SK-N-SH (cell line): ENCODE data around the gene GGA3. TPM values are rescaled to one million over a fixed set of nuclear protein-coding genes. Genes with fewer than 3 reads are reported as not detected.

Experiments
- CTCF ChIA-PET: fragments of 300-600, 350-600 bp; formaldehyde crosslinking; extraction: SDS; loops from one replicate; lab custom pipeline; 2021; lab: Yijun Ruan, JAX
- POLR2A ChIA-PET: fragments of 350-600 bp; sonication (Branson Sonifier 250); formaldehyde crosslinking; extraction: SDS; loops from one replicate; lab custom pipeline; 2020; ENCODE audit warnings: antibody characterized with exemption, inconsistent platforms; lab: Yijun Ruan, JAX
- DNase-seq: peaks from one replicate; pipeline ENCODE4 v3.0.0; 2012
- H2AFZ ChIP-seq: fragments of 200-600 bp; sonication (generic); 2 replicates; pipeline ENCODE4 v1.8.1; 2016; ENCODE audit warnings: antibody characterized with exemption, mild to moderate bottlenecking, low read depth
- H3F3A ChIP-seq: fragments of 200-600 bp; sonication (generic); replicated peaks from 2 replicates; pipeline ENCODE3; 2016; ENCODE audit warnings: antibody characterized with exemption, mild to moderate bottlenecking; ENCODE audit not compliant: insufficient read depth
- H3K27ac ChIP-seq, 2 experiments: fragments of 200-500 bp in 1 of 2; fragments of 200-600 bp in 1 of 2; sonication (Bioruptor generic) in 1 of 2; sonication (generic), shearing (Covaris generic) in 1 of 2; 2 replicates each; pipeline versions ENCODE4 v1.5.1 to v1.6.1; 2014 to 2016; ENCODE audit warnings: low read depth in 2 of 2, inconsistent platforms in 1 of 2, low read length in 1 of 2, mild to moderate bottlenecking in 1 of 2, mixed read lengths in 1 of 2
- H3K27me3 ChIP-seq: fragments of 200-600 bp; sonication (generic), shearing (Covaris generic); 2 replicates; pipeline ENCODE4 v1.6.1; 2016; ENCODE audit warnings: mixed run types; ENCODE audit not compliant: insufficient read depth
- H3K36me3 ChIP-seq, 2 experiments: fragments of 200-500 bp in 1 of 2; fragments of 200-600 bp in 1 of 2; sonication (Bioruptor generic) in 1 of 2; sonication (generic) in 1 of 2; replicated peaks in 1 of 2; 2 replicates each; pipeline versions ENCODE3 to v1.5.1; 2014 to 2016; ENCODE audit warnings: low read length in 1 of 2, mild to moderate bottlenecking in 1 of 2; ENCODE audit not compliant: insufficient read depth in 2 of 2, control insufficient read depth in 1 of 2
- H3K4me1 ChIP-seq, 2 experiments: fragments of 200-500 bp in 1 of 2; fragments of 200-600 bp in 1 of 2; sonication (Bioruptor generic) in 1 of 2; sonication (generic), shearing (Covaris generic) in 1 of 2; 2 replicates each; pipeline versions ENCODE4 v1.5.1 to v1.6.1; 2014 to 2016; ENCODE audit warnings: low read depth in 1 of 2, low read length in 1 of 2, mixed run types in 1 of 2; ENCODE audit not compliant: insufficient read depth in 2 of 2, control insufficient read depth in 1 of 2
- H3K4me2 ChIP-seq: fragments of 200-600 bp; sonication (generic), shearing (Covaris generic); 2 replicates; pipeline ENCODE4 v1.6.1; 2017; ENCODE audit warnings: mixed run types
- H3K4me3 ChIP-seq, 2 experiments: fragments of 200-500 bp in 1 of 2; fragments of 200-600 bp in 1 of 2; sonication (Bioruptor generic) in 1 of 2; sonication (generic), shearing (Covaris generic) in 1 of 2; 2 replicates each; pipeline versions ENCODE4 v1.5.1 to v1.8.1; 2014 to 2016; ENCODE audit warnings: low read depth in 2 of 2, inconsistent platforms in 1 of 2, low read length in 1 of 2, mild to moderate bottlenecking in 1 of 2, mixed read lengths in 1 of 2, moderate library complexity in 1 of 2
- H3K79me2 ChIP-seq: fragments of 200-600 bp; sonication (generic); 2 replicates; pipeline ENCODE4 v1.8.1; 2017; ENCODE audit warnings: mild to moderate bottlenecking; ENCODE audit not compliant: insufficient read depth
- H3K9ac ChIP-seq: fragments of 200-600 bp; sonication (generic); 2 replicates; pipeline ENCODE4 v1.6.1; 2017; ENCODE audit warnings: mixed run types
- H3K9me2 ChIP-seq: fragments of 200-600 bp; sonication (generic); 2 replicates; pipeline ENCODE4 v1.6.1; 2017; ENCODE audit warnings: mixed run types
- H3K9me3 ChIP-seq: fragments of 200-600 bp; sonication (generic); 2 replicates; pipeline ENCODE4 v1.6.1; 2017; ENCODE audit warnings: mixed run types, mild to moderate bottlenecking, moderate library complexity
- H4K20me1 ChIP-seq: fragments of 200-600 bp; sonication (generic); 2 replicates; pipeline ENCODE4 v1.6.1; 2017; ENCODE audit warnings: mild to moderate bottlenecking, mixed run types; ENCODE audit not compliant: insufficient read depth
- CHD2 ChIP-seq: fragments of 150-350 bp; IDR thresholded peaks from 2 replicates; pipeline ENCODE4 v1.6.1; 2018; ENCODE audit warnings: low read length; ENCODE audit not compliant: partially characterized antibody
- FOSL2 ChIP-seq: IDR thresholded peaks from 2 replicates; pipeline ENCODE4 v1.4.0; 2012; ENCODE audit warnings: low read depth, mild to moderate bottlenecking, moderate library complexity, borderline replicate concordance
- GABPA ChIP-seq: IDR thresholded peaks from 2 replicates; pipeline ENCODE4 v1.4.0; 2012; ENCODE audit warnings: low read depth, mild to moderate bottlenecking
- GATA2 ChIP-seq: sonication (generic); formaldehyde crosslinking; IDR thresholded peaks from 2 replicates; pipeline ENCODE4 v1.5.0; 2020; ENCODE audit warnings: mild to moderate bottlenecking, missing genetic modification reagents
- MXI1 ChIP-seq: IDR thresholded peaks from 2 replicates; pipeline ENCODE4 v1.6.1; 2012; ENCODE audit warnings: mild to moderate bottlenecking, low read depth, low read length, improper control_type of control experiment
- RFX5 ChIP-seq: IDR thresholded peaks from 2 replicates; pipeline ENCODE4 v1.6.1; 2012; ENCODE audit warnings: mild to moderate bottlenecking, improper control_type of control experiment, low read length
- RXRA ChIP-seq: IDR thresholded peaks from 2 replicates; pipeline ENCODE4 v1.4.0; 2012; ENCODE audit warnings: low read depth, mild to moderate bottlenecking, borderline replicate concordance
- SIN3A ChIP-seq: IDR thresholded peaks from 2 replicates; pipeline ENCODE4 v1.6.1; 2012; ENCODE audit warnings: low read depth, mild to moderate bottlenecking, low read length, moderate library complexity, borderline replicate concordance
- SMC3 ChIP-seq: IDR thresholded peaks from 2 replicates; pipeline ENCODE4 v1.6.1; 2012; ENCODE audit warnings: low read depth, low read length, improper control_type of control experiment
- WGBS: methylation state at CpG from one replicate; pipeline ENCODE4 v1.1.6; 2017; ENCODE audit warnings: low lambda C conversion rate; 5-methylcytosine and 5-hydroxymethylcytosine counted together
- polyA plus RNA-seq, 3 experiments: library from polyadenylated mRNA; depleted of rRNA; stranded (reverse); fragments of >200 nt; gene quantifications; 2 replicates each; pipeline ENCODE4 v1.2.3, GENCODE V29; 2012
- TF ChIP-seq, protein P1 (sequence below): IDR thresholded peaks from 2 replicates; pipeline ENCODE4 v1.4.0; 2012; ENCODE audit warnings: low read depth, borderline replicate concordance
- TF ChIP-seq, protein P2 (sequence below): fragments of 150-350 bp; IDR thresholded peaks from 2 replicates; pipeline ENCODE4 v1.6.1; 2017; ENCODE audit warnings: antibody characterized with exemption, low read length, low read depth, borderline replicate concordance
- TF ChIP-seq, protein P3 (sequence below): IDR thresholded peaks from 2 replicates; pipeline ENCODE4 v1.6.1; 2012; ENCODE audit warnings: mild to moderate bottlenecking, low read depth, low read length, moderate library complexity

Gene GGA3
- polyA plus RNA-seq, 1 of the 3 experiments (the other 2 are of a cell fraction), result 42.5 TPM

DNA sequence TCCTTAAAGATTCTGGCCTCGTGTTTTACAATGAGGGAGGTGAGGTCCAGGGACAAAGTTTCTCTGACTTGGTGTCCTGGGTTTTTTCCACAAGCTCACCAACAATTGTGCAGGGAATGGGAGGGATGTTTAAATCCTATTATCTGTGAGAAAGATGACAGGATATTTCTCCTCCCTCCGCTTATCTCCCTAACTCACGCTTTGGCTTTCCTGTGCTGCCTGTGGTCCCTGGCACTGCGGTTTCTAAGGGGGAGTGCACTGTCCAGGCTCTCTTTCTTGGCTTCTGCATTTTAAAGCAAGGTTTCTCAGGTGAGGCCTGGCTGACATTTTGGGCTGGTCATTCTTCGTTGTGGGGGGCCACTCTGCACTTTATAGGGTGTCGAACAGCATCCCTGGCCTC, 16.4 kb downstream of the GGA3 start (continued):
- TF ChIP-seq, protein P1, sequence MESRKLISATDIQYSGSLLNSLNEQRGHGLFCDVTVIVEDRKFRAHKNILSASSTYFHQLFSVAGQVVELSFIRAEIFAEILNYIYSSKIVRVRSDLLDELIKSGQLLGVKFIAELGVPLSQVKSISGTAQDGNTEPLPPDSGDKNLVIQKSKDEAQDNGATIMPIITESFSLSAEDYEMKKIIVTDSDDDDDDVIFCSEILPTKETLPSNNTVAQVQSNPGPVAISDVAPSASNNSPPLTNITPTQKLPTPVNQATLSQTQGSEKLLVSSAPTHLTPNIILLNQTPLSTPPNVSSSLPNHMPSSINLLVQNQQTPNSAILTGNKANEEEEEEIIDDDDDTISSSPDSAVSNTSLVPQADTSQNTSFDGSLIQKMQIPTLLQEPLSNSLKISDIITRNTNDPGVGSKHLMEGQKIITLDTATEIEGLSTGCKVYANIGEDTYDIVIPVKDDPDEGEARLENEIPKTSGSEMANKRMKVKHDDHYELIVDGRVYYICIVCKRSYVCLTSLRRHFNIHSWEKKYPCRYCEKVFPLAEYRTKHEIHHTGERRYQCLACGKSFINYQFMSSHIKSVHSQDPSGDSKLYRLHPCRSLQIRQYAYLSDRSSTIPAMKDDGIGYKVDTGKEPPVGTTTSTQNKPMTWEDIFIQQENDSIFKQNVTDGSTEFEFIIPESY, result no peak
- no peak for TF ChIP-seq SMC3
- TF ChIP-seq MXI1, result no peak
- TF ChIP-seq GATA2 (CRISPR knock-in tag), result no peak
- TF ChIP-seq, all 33 proteins: peak for 0

DNA sequence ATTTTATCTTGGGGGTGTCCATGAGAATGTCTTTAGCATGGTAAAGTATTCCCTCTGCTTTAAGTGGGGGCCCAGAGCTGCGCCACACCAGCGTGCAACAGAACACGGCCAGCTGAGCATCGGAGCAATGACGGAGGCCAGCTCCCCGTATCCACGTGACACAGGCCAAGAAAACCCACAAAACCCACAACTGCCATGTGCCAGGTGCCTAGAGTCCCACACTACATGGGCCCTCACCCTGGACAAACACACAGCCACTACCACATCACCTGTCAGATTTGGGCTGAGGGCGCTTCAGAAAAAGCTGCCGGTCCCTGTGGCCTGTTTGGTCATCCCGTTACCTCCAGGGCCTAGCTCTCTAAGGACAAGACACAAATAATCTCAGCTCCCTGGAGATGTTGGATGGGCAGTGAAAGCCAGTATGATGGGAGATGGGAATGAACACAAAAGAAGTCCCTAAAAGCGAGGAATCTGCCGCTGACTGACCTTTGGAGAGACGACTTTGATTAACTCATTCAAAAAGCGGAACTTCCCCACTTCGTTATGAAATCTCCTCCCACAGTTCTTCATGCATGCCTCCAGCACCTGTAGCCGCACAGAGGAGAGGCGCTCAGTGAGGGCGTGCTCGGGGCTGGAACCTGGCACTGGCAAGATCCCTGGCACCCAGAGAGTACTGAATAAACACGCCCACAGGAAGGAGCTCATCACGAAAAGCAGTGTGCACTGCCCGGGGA, 17.1 kb downstream of the GGA3 start:
- H3K4me2 ChIP-seq, result no peak overlapping the region
- H2AFZ ChIP-seq, result no peak overlapping the region
- no peak overlapping the region for H3K4me3 ChIP-seq
- TF ChIP-seq SIN3A, result no peak
- no peak for TF ChIP-seq RFX5
- TF ChIP-seq RXRA, result no peak
- no peak for TF ChIP-seq CHD2
- no peak for TF ChIP-seq GABPA
- TF ChIP-seq MXI1, result no peak
- no peak for TF ChIP-seq FOSL2
- TF ChIP-seq, protein P2, sequence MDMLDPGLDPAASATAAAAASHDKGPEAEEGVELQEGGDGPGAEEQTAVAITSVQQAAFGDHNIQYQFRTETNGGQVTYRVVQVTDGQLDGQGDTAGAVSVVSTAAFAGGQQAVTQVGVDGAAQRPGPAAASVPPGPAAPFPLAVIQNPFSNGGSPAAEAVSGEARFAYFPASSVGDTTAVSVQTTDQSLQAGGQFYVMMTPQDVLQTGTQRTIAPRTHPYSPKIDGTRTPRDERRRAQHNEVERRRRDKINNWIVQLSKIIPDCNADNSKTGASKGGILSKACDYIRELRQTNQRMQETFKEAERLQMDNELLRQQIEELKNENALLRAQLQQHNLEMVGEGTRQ, result no peak
- TF ChIP-seq, protein P3, sequence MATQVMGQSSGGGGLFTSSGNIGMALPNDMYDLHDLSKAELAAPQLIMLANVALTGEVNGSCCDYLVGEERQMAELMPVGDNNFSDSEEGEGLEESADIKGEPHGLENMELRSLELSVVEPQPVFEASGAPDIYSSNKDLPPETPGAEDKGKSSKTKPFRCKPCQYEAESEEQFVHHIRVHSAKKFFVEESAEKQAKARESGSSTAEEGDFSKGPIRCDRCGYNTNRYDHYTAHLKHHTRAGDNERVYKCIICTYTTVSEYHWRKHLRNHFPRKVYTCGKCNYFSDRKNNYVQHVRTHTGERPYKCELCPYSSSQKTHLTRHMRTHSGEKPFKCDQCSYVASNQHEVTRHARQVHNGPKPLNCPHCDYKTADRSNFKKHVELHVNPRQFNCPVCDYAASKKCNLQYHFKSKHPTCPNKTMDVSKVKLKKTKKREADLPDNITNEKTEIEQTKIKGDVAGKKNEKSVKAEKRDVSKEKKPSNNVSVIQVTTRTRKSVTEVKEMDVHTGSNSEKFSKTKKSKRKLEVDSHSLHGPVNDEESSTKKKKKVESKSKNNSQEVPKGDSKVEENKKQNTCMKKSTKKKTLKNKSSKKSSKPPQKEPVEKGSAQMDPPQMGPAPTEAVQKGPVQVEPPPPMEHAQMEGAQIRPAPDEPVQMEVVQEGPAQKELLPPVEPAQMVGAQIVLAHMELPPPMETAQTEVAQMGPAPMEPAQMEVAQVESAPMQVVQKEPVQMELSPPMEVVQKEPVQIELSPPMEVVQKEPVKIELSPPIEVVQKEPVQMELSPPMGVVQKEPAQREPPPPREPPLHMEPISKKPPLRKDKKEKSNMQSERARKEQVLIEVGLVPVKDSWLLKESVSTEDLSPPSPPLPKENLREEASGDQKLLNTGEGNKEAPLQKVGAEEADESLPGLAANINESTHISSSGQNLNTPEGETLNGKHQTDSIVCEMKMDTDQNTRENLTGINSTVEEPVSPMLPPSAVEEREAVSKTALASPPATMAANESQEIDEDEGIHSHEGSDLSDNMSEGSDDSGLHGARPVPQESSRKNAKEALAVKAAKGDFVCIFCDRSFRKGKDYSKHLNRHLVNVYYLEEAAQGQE, result no peak
- TF ChIP-seq, all 33 proteins: peak for 0
- Histone ChIP-seq H3K9me3 (no peaks in the 10 kb centered on the region), H3K4me1 (peaks cover 0 to 3% of the 10 kb centered on the region in 2 experiments; a peak in 1 of 4 replicates), H4K20me1 (0 out of 2 replicates have a peak, but pooled peaks cover under 1% of the 10 kb centered on the region), H3K9ac (no peak overlapping the region), H3K79me2 (peaks cover 17% of the 10 kb centered on the region; the same call in 1 of the 2 replicates), H3F3A (peaks cover 4% of the 10 kb centered on the region), H3K9me2 (no peaks in the 10 kb centered on the region), H3K27ac (no peak overlapping the region), H3K27me3 (no peaks in the 10 kb centered on the region), H3K36me3 (peaks cover 35 to 72% of the 10 kb centered on the region in 2 experiments)
- ChIA-PET CTCF (interaction anchor here (0.6 to 1.6 kb wide), 4 partner anchors 12 to 168 kb away, joined by 3 to 7 read pairs (median 4); no protein-coding TSS in a partner anchor), POLR2A (interaction anchor here (1.3 kb wide), 1 partner anchor 17 kb away, joined by 3 read pairs; the partner anchor contains the start of gene GGA3)
- no peak for DNase-seq
- 94% methylated on average over 22 of the region's 22 CpGs for WGBS
